Measurements from ENCODE around the gene SYTL3. TPM values are rescaled to one million over a fixed set of nuclear protein-coding genes. Genes with fewer than 3 reads are reported as not detected.
"Not testable (repeated sequence)": the region's sequence is repeated elsewhere in the genome, so short reads cannot be mapped to it uniquely, and the experiment has no call there.

SYTL3 gene
- total RNA-seq, 1 experiment from 2014 or later = 0.09 TPM

GRCh38 chr6:158648682-158649131 lies 1.1 kb upstream of the SYTL3 start:
- Histone ChIP-seq H4K8ac (replicated peaks; ENCODE audit: insufficient read length, low read depth, low read length) (no peak overlapping the region), H3K9ac (ENCODE audit: extremely low read depth, insufficient read length, low read length) (no peak overlapping the region), H3K23ac (ENCODE audit: insufficient read length, low read depth, low read length) (no peak overlapping the region), H3K18ac (ENCODE audit: insufficient read length, low read depth, low read length) (no peak overlapping the region), H4K5ac (ENCODE audit: insufficient read length, low read depth, low read length) (no peak overlapping the region), H3K14ac (ENCODE audit: insufficient read depth, low read length) (no peak overlapping the region), H2BK15ac (ENCODE audit: low read depth, low read length) (no peak overlapping the region), H3K4ac (ENCODE audit: low read depth, low read length) (no peak overlapping the region), H2BK5ac (ENCODE audit: insufficient read length, low read length) (no peak overlapping the region), H3T11ph (ENCODE audit: low read length) (no peak overlapping the region), H4K91ac (ENCODE audit: insufficient read length, low read depth, low read length) (no peak overlapping the region), H2BK20ac (ENCODE audit: low read depth, low read length, poor library complexity, severe bottlenecking) (no peak overlapping the region), H3K27ac (ENCODE audit: insufficient read length, low read depth, low read length) (no peak overlapping the region), H3K4me2 (ENCODE audit: insufficient read depth, insufficient read length, low read length) (no peak overlapping the region), H3K23me2 (ENCODE audit: insufficient read length, low read depth, low read length, poor library complexity, severe bottlenecking) (peaks cover 3% of the 10 kb centered on the region), H2BK120ac (ENCODE audit: low read depth, low read length, poor library complexity, severe bottlenecking) (no peak overlapping the region), H3K79me2 (ENCODE audit: insufficient read depth, low read length) (no peaks in the 10 kb centered on the region; the same call in 1 of the 2 replicates), H3K56ac (ENCODE audit: insufficient read length, low read depth, low read length) (no peak overlapping the region), H3K4me1 (ENCODE audit: insufficient read depth, low read length) (no peaks in the 10 kb centered on the region), H2AFZ (ENCODE audit: low read length) (no peak overlapping the region), H2BK12ac (ENCODE audit: insufficient read length, low read depth, low read length) (no peak overlapping the region), H3K9me3 (ENCODE audit: control insufficient read depth, low read depth, low read length) (no peaks in the 10 kb centered on the region), H3K79me1 (ENCODE audit: insufficient read depth, low read depth, low read length, poor library complexity, severe bottlenecking) (no peaks in the 10 kb centered on the region), H4K20me1 (ENCODE audit: control insufficient read depth, insufficient read depth, insufficient read length) (no peaks in the 10 kb centered on the region), H3K27me3 (ENCODE audit: insufficient read depth, low read length) (peaks cover 5% of the 10 kb centered on the region; the same call in 1 of the 2 replicates), H2AK5ac (ENCODE audit: insufficient read length, low read length) (no peak overlapping the region)
- Mint-ChIP-seq H3K9me3 (no peaks in the 10 kb centered on the region), H3K4me1 (peaks cover 15 to 27% of the 10 kb centered on the region in 2 experiments), H3K27ac (no peak overlapping the region; a peak in 1 of 7 replicates), H3K4me3 (no peak overlapping the region), H3K36me3 (ENCODE audit: insufficient read depth in 1 of 3, low read depth in 3 of 3) (no peaks in the 10 kb centered on the region), H3K27me3 (ENCODE audit: low read depth) (peaks cover 20% of the 10 kb centered on the region)
- TF ChIP-seq CTCF (conservative IDR thresholded peaks at IDR 0.05) = no peak
- WGBS (ENCODE audit: extremely low coverage, insufficient read length, low lambda C conversion rate) = no CpG with 5 or more reads among the region's 5 CpGs
- no peak for DNase-seq

GRCh38 chr6:158651981-158652737 lies 2.3 kb downstream of the SYTL3 start:
- not testable (repeated sequence) for H4K91ac ChIP-seq (ENCODE audit: insufficient read length, low read depth, low read length); H3K79me1 ChIP-seq (ENCODE audit: insufficient read depth, low read depth, low read length, poor library complexity, severe bottlenecking); H3K4ac ChIP-seq (ENCODE audit: low read depth, low read length); H2AFZ ChIP-seq (ENCODE audit: low read length); H3K4me3 Mint-ChIP-seq; H2BK5ac ChIP-seq (ENCODE audit: insufficient read length, low read length); H2BK20ac ChIP-seq (ENCODE audit: low read depth, low read length, poor library complexity, severe bottlenecking); H3K27me3 Mint-ChIP-seq (ENCODE audit: low read depth); H3K27me3 ChIP-seq (ENCODE audit: insufficient read depth, low read length); H3K9me3 Mint-ChIP-seq; H3K9me3 ChIP-seq (ENCODE audit: control insufficient read depth, low read depth, low read length); H3K27ac ChIP-seq (ENCODE audit: insufficient read length, low read depth, low read length); H3K9ac ChIP-seq (ENCODE audit: extremely low read depth, insufficient read length, low read length); H3K36me3 Mint-ChIP-seq (ENCODE audit: insufficient read depth in 1 of 3, low read depth in 3 of 3); H2BK15ac ChIP-seq (ENCODE audit: low read depth, low read length); H3K4me1 ChIP-seq (ENCODE audit: insufficient read depth, low read length); H4K8ac ChIP-seq (replicated peaks; ENCODE audit: insufficient read length, low read depth, low read length); H2BK120ac ChIP-seq (ENCODE audit: low read depth, low read length, poor library complexity, severe bottlenecking); H3K23ac ChIP-seq (ENCODE audit: insufficient read length, low read depth, low read length); H2BK12ac ChIP-seq (ENCODE audit: insufficient read length, low read depth, low read length); H3T11ph ChIP-seq (ENCODE audit: low read length); H2AK5ac ChIP-seq (ENCODE audit: insufficient read length, low read length); H3K18ac ChIP-seq (ENCODE audit: insufficient read length, low read depth, low read length); H3K79me2 ChIP-seq (ENCODE audit: insufficient read depth, low read length); H3K23me2 ChIP-seq (ENCODE audit: insufficient read length, low read depth, low read length, poor library complexity, severe bottlenecking); H3K56ac ChIP-seq (ENCODE audit: insufficient read length, low read depth, low read length); DNase-seq; H4K20me1 ChIP-seq (ENCODE audit: control insufficient read depth, insufficient read depth, insufficient read length); H3K14ac ChIP-seq (ENCODE audit: insufficient read depth, low read length); H4K5ac ChIP-seq (ENCODE audit: insufficient read length, low read depth, low read length); H3K4me2 ChIP-seq (ENCODE audit: insufficient read depth, insufficient read length, low read length)
- Mint-ChIP-seq H3K4me1 (peaks cover 18 to 28% of the 10 kb centered on the region in 2 experiments), H3K27ac (peak overlapping the region in 1 of 3 experiments; percentile 80; a peak in 2 of 7 replicates)
- WGBS (ENCODE audit: extremely low coverage, insufficient read length, low lambda C conversion rate) = no CpG with 5 or more reads among the region's 17 CpGs

Measured in H9 (cell line).